Stomach (tissue), 9 donors: Measurements from ENCODE around the gene CRISP1. TPM values are rescaled to one million over a fixed set of nuclear protein-coding genes. Genes with fewer than 3 reads are reported as not detected.

ENCODE experiments used
- DNase-seq, 2 donors: peaks; one replicate each; pipeline versions ENCODE4 v3.0.0 to v3.0.0-alpha.2; 2013 to 2019
- H3K27ac ChIP-seq, 5 donors: fragments of 200-600 bp in 4 of 5; sonication (generic) in 4 of 5; one replicate each; pipeline ENCODE4 v1.5.1; 2013 to 2019; ENCODE audit warnings: mild to moderate bottlenecking in 1 of 5, moderate library complexity in 1 of 5
- H3K27me3 ChIP-seq, 3 donors: fragments of 200-600 bp; sonication (generic); one replicate each; pipeline ENCODE4 v1.5.1; 2017 to 2019; ENCODE audit warnings: mixed run types in 1 of 3
- H3K36me3 ChIP-seq, 4 donors: fragments of 200-600 bp; sonication (generic); 1 replicate in 3 of 4; 2 replicates in 1 of 4; pipeline ENCODE4 v1.5.1; 2016 to 2019
- H3K4me1 ChIP-seq, 4 donors: fragments of 200-600 bp; sonication (generic); one replicate each; pipeline ENCODE4 v1.5.1; 2016 to 2019
- H3K4me3 ChIP-seq, 4 donors: fragments of 200-600 bp; sonication (generic) in 3 of 4; one replicate each; pipeline ENCODE4 v1.5.1; 2016 to 2019; ENCODE audit warnings: mild to moderate bottlenecking in 1 of 4
- H3K9me3 ChIP-seq, 4 donors: fragments of 200-600 bp; sonication (generic); one replicate each; pipeline ENCODE4 v1.5.1; 2016 to 2019
- CTCF ChIP-seq, 7 experiments: fragments of 450-650 bp in 4 of 7; fragments of 200-600 bp in 3 of 7; sonication (generic) in 3 of 7; IDR thresholded peaks; one replicate each; pipeline ENCODE4 v1.5.1; 2016 to 2019; ENCODE audit warnings: antibody characterized with exemption in 7 of 7, control low read depth in 2 of 7, mild to moderate bottlenecking in 1 of 7
- EP300 ChIP-seq: sonication (generic); formaldehyde crosslinking; IDR thresholded peaks from one replicate; pipeline ENCODE4 v1.6.1; 2017; ENCODE audit warnings: antibody characterized with exemption
- POLR2A ChIP-seq, 4 donors: fragments of 450-650 bp; IDR thresholded peaks; one replicate each; pipeline ENCODE4 v1.6.1; 2016; ENCODE audit warnings: antibody characterized with exemption in 4 of 4, control low read depth in 2 of 4, mild to moderate bottlenecking in 1 of 4, moderate library complexity in 1 of 4
- POLR2AphosphoS5 ChIP-seq, 3 donors: sonication (generic); formaldehyde crosslinking; IDR thresholded peaks; one replicate each; pipeline ENCODE4 v1.6.1; 2016; ENCODE audit warnings: antibody characterized with exemption in 3 of 3
- WGBS, 5 donors: extraction: QIAGEN DNeasy Blood & Tissue Kit in 3 of 5; methylation state at CpG; one replicate each; pipeline versions ENCODE4 v1.1.5 to v1.1.7; 2013 to 2018; 5-methylcytosine and 5-hydroxymethylcytosine counted together
- intact Hi-C: fragments of 100-400 bp; cut with DNase I; formaldehyde crosslinking; loops from one replicate; pipeline ENCODE4 v1.15.1; 2023; ENCODE audit warnings: low total_unique reads
- polyA plus RNA-seq, 3 donors: library from polyadenylated mRNA; stranded (reverse); fragments of 200-250 nt; gene quantifications; one replicate each; pipeline ENCODE4 v1.2.3, GENCODE V29; 2013
- total RNA-seq, 5 donors: library from RNA; depleted of rRNA; stranded (reverse); fragments of >200 nt; gene quantifications; one replicate each; pipeline versions ENCODE4 v1.1.0 to v1.2.3, GENCODE V29; 2014 to 2016
- donor health status: healthy with polysubstance abuse.
- donor health status: Bipolar disorder and iron deficiency.
- donor health status: healthy.

The CRISP1 gene
- total and polyA plus RNA-seq, 8 donors = not detected

GRCh38 chr6:49888742-49889431 is 22.6 kb upstream of the CRISP1 start:
- Histone ChIP-seq H3K4me1 (no peaks in the 10 kb centered on the region), H3K27ac (no peak overlapping the region), H3K9me3 (peaks cover 0 to 4% (median 0%) of the 10 kb centered on the region in 4 donors), H3K36me3 (no peaks in the 10 kb centered on the region), H3K4me3 (no peak overlapping the region), H3K27me3 (no peaks in the 10 kb centered on the region)
- intact Hi-C loops = no loop called here
- 38 to 58% (median 52%) methylated on average over 5 of the region's 5 CpGs for WGBS, 5 donors
- TF ChIP-seq EP300 = no peak
- no peak for TF ChIP-seq POLR2AphosphoS5 (IDR thresholded peaks at IDR 0.05)
- TF ChIP-seq POLR2A (IDR thresholded peaks at IDR 0.05) = no peak
- TF ChIP-seq CTCF (IDR thresholded peaks at IDR 0.05) = no peak
- no peak for DNase-seq

- Histone ChIP-seq H3K27ac (no peak overlapping the region), H3K4me1 (peaks cover 0 to 5% (median 0%) of the 10 kb centered on the region in 4 donors), H3K36me3 (no peaks in the 10 kb centered on the region), H3K4me3 (no peak overlapping the region), H3K27me3 (no peaks in the 10 kb centered on the region), H3K9me3 (peaks cover 0 to 15% (median 6%) of the 10 kb centered on the region in 4 donors)
- intact Hi-C loops = no loop called here
- no peak for TF ChIP-seq CTCF (IDR thresholded peaks at IDR 0.05)
- DNase-seq = no peak
- 38 to 85% (median 43%) methylated on average over 1 to 2 of the region's 2 CpGs for WGBS, 5 donors
Measured at GRCh38 chr6:49868951-49869529, 2.7 kb upstream of the CRISP1 start.

GRCh38 chr6:49856282-49856681 is 10.1 kb downstream of the CRISP1 start:
- peaks cover 0 to 19% (median 0%) of the 10 kb centered on the region in 3 donors for H3K27me3 ChIP-seq
- no peak for DNase-seq
- no peaks in the 10 kb centered on the region for H3K36me3 ChIP-seq
- no peak overlapping the region for H3K27ac ChIP-seq
- TF ChIP-seq POLR2AphosphoS5 (IDR thresholded peaks at IDR 0.05) = no peak
- H3K4me3 ChIP-seq = no peak overlapping the region
- intact Hi-C loops = no loop called here
- 66 to 87% (median 83%) methylated on average over 2 of the region's 2 CpGs for WGBS, 5 donors
- H3K9me3 ChIP-seq = no peaks in the 10 kb centered on the region
- H3K4me1 ChIP-seq = peaks cover 0 to 6% (median 0%) of the 10 kb centered on the region in 4 donors

GRCh38 chr6:49855221-49855620 is 11.1 kb downstream of the CRISP1 start:
- peaks cover 0 to 19% (median 0%) of the 10 kb centered on the region in 3 donors for H3K27me3 ChIP-seq
- no peaks in the 10 kb centered on the region for H3K9me3 ChIP-seq
- H3K4me3 ChIP-seq = no peak overlapping the region
- TF ChIP-seq POLR2A (IDR thresholded peaks at IDR 0.05) = no peak
- no peak for TF ChIP-seq CTCF (IDR thresholded peaks at IDR 0.05)
- TF ChIP-seq POLR2AphosphoS5 (IDR thresholded peaks at IDR 0.05) = no peak
- TF ChIP-seq EP300 = no peak
- no peak overlapping the region for H3K27ac ChIP-seq
- no peaks in the 10 kb centered on the region for H3K36me3 ChIP-seq
- no peak for DNase-seq
- 22 to 60% (median 39%) methylated on average over 4 of the region's 4 CpGs for WGBS, 5 donors
- intact Hi-C loops = no loop called here
- H3K4me1 ChIP-seq = peaks cover 0 to 6% (median 0%) of the 10 kb centered on the region in 4 donors

GRCh38 chr6:49852975-49853374 is 13.4 kb downstream of the CRISP1 start:
- intact Hi-C loops = loop anchor here (5.0 kb wide), 1 partner anchor 231 kb away; no protein-coding TSS in a partner anchor
- no peak for DNase-seq
- no peak overlapping the region for H3K4me3 ChIP-seq
- WGBS, 5 donors = 81 to 91% (median 88%) methylated on average over 2 of the region's 2 CpGs
- H3K27ac ChIP-seq = no peak overlapping the region
- H3K27me3 ChIP-seq = peaks cover 0 to 15% (median 0%) of the 10 kb centered on the region in 3 donors
- no peaks in the 10 kb centered on the region for H3K36me3 ChIP-seq
- H3K4me1 ChIP-seq = peaks cover 0 to 6% (median 0%) of the 10 kb centered on the region in 4 donors
- H3K9me3 ChIP-seq = no peaks in the 10 kb centered on the region
- TF ChIP-seq EP300 (no peak), POLR2AphosphoS5 (IDR thresholded peaks at IDR 0.05) (no peak), CTCF (IDR thresholded peaks at IDR 0.05) (no peak), POLR2A (IDR thresholded peaks at IDR 0.05) (no peak)
